SU-DHL-6 (cell line): ENCODE data around the gene CEACAM21.

Source experiments
- H2AFZ ChIP-seq: fragments of 200-600 bp; sonication (generic); 2 replicates; pipeline ENCODE4 v1.6.1; 2014; ENCODE audit warnings: low read depth, mild to moderate bottlenecking, moderate library complexity, mixed read lengths, antibody characterized with exemption, low read length; ENCODE audit not compliant: severe bottlenecking
- H3F3A ChIP-seq: fragments of 200-600 bp; shearing (Covaris generic); 2 replicates; pipeline ENCODE4 v1.6.0; 2016; ENCODE audit warnings: antibody characterized with exemption, mild to moderate bottlenecking; ENCODE audit not compliant: insufficient read depth
- H3K27ac ChIP-seq: fragments of 200-600 bp; sonication (generic); 2 replicates; pipeline ENCODE4 v1.5.1; 2016; ENCODE audit warnings: low read depth, mild to moderate bottlenecking, low read length, moderate library complexity, mixed read lengths
- H3K27me3 ChIP-seq: fragments of 200-600 bp; sonication (generic), shearing (Covaris generic); 2 replicates; pipeline ENCODE4 v1.6.0; 2014; ENCODE audit warnings: mild to moderate bottlenecking, low read length
- H3K36me3 ChIP-seq: fragments of 200-600 bp; sonication (generic); 2 replicates; pipeline ENCODE4 v1.6.1; 2014; ENCODE audit warnings: mild to moderate bottlenecking, low read length, mixed read lengths
- H3K4me2 ChIP-seq: fragments of 300-600, 200-600 bp; shearing (Covaris generic), sonication (generic); 2 replicates; pipeline ENCODE4 v1.6.0; 2014; ENCODE audit warnings: low read length, low read depth, mild to moderate bottlenecking; ENCODE audit not compliant: poor library complexity, severe bottlenecking
- H3K4me3 ChIP-seq: fragments of 200-600 bp; sonication (generic); 2 replicates; pipeline ENCODE4 v1.5.1; 2014; ENCODE audit warnings: antibody characterized with exemption, low read length, mild to moderate bottlenecking, mixed read lengths; ENCODE audit not compliant: insufficient read depth, poor library complexity, severe bottlenecking
- H3K79me2 ChIP-seq: fragments of 200-600 bp; sonication (generic); 2 replicates; pipeline ENCODE4 v1.6.1; 2014; ENCODE audit warnings: mild to moderate bottlenecking, low read length, moderate library complexity; ENCODE audit not compliant: insufficient read depth
- H3K9ac ChIP-seq: fragments of 200-600 bp; sonication (generic); 2 replicates; pipeline ENCODE4 v1.7.0; 2014; ENCODE audit warnings: mild to moderate bottlenecking, low read length
- H3K9me2 ChIP-seq: fragments of 200-600 bp; sonication (generic); replicated peaks from 2 replicates; pipeline ENCODE4 v1.6.1; 2014; ENCODE audit warnings: low read length; ENCODE audit not compliant: insufficient read depth
- H3K9me3 ChIP-seq: fragments of 200-600 bp; sonication (generic); 2 replicates; pipeline ENCODE4 v1.6.1; 2014; ENCODE audit warnings: low read length, mixed read lengths; ENCODE audit not compliant: insufficient read depth
- H4K20me1 ChIP-seq: fragments of 200-600 bp; sonication (generic); 2 replicates; pipeline ENCODE4 v1.6.1; 2014; ENCODE audit warnings: low read depth, mild to moderate bottlenecking, antibody characterized with exemption, low read length, moderate library complexity, mixed read lengths
- CTCF ChIP-seq: fragments of 200-600 bp; sonication (generic); IDR thresholded peaks from one replicate; pipeline ENCODE4 v1.5.1; 2017; ENCODE audit warnings: antibody characterized with exemption, mild to moderate bottlenecking, low read length, moderate library complexity; ENCODE audit not compliant: insufficient read depth, poor library complexity, severe bottlenecking
- EZH2phosphoT487 ChIP-seq: fragments of 200-600 bp; sonication (generic), shearing (Covaris generic); conservative IDR thresholded peaks from 2 replicates; pipeline ENCODE4 v1.6.1; 2018; ENCODE audit warnings: mild to moderate bottlenecking, antibody characterized with exemption, low read length, moderate library complexity, mixed read lengths

The CEACAM21 gene

GRCh38 chr19:41604831-41605230 is 28.9 kb downstream of the CEACAM21 start:
- Histone ChIP-seq H3K9me2 (no peaks in the 10 kb centered on the region), H4K20me1 (no peaks in the 10 kb centered on the region), H3K36me3 (no peaks in the 10 kb centered on the region), H3K27me3 (no peaks in the 10 kb centered on the region), H3K27ac (no peak overlapping the region), H3F3A (no peaks in the 10 kb centered on the region), H3K4me3 (no peak overlapping the region), H3K9me3 (no peaks in the 10 kb centered on the region), H3K4me2 (no peak overlapping the region), H3K9ac (no peak overlapping the region), H2AFZ (no peak overlapping the region), H3K79me2 (no peaks in the 10 kb centered on the region)
- TF ChIP-seq EZH2phosphoT487 = no peak
- no peak for TF ChIP-seq CTCF

DNA sequence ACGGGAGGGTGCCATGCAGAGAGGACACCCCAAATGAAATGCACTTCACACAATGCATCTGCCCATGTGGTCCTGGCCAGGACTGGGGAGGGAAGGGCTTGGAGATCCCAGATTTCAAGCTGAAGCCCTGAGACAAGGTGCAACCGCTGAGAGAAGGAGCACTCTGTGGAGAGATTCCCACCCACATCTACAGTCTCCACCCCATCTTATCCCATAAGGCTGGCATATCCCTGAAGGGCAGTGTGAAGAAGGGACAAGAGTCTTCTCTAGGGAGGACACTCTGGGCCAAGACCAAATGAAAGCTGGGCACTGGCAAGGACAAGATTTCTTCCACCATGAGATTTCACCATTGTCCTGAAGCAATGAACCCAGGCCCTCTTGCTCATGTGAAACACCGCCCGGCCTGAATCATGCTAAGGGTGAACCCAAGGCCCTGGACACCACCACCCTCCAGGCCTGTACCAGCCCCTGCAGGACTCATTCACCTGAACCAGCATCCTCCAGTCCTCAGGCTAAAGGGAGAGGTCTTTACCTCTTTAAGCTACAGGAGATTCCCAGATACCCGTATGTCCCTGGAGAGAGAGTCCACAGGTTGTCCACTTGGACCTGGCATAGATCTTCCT is 30.4 kb downstream of the CEACAM21 start:
- Histone ChIP-seq H2AFZ (no peak overlapping the region), H3K27me3 (no peaks in the 10 kb centered on the region), H3K9me3 (no peaks in the 10 kb centered on the region), H3K4me2 (no peak overlapping the region), H3F3A (no peaks in the 10 kb centered on the region), H4K20me1 (no peaks in the 10 kb centered on the region), H3K27ac (no peak overlapping the region), H3K9ac (no peak overlapping the region), H3K79me2 (no peaks in the 10 kb centered on the region), H3K4me3 (no peak overlapping the region), H3K36me3 (no peaks in the 10 kb centered on the region), H3K9me2 (no peaks in the 10 kb centered on the region)
- no peak for TF ChIP-seq CTCF
- TF ChIP-seq EZH2phosphoT487 = no peak

- Histone ChIP-seq H3K9me3 (no peaks in the 10 kb centered on the region), H4K20me1 (no peaks in the 10 kb centered on the region), H3K27me3 (no peaks in the 10 kb centered on the region), H3K79me2 (no peaks in the 10 kb centered on the region), H3K4me3 (no peak overlapping the region), H3K4me2 (no peak overlapping the region), H3K9ac (no peak overlapping the region), H3F3A (no peaks in the 10 kb centered on the region), H3K27ac (no peak overlapping the region), H3K36me3 (no peaks in the 10 kb centered on the region), H2AFZ (no peak overlapping the region), H3K9me2 (no peaks in the 10 kb centered on the region)
- TF ChIP-seq CTCF (no peak), EZH2phosphoT487 (no peak)
These were observed 31.7 kb downstream of the CEACAM21 start for GRCh38 chr19:41607668-41608067.
